Measurements from ENCODE around the gene NLE1.
"Not testable (repeated sequence)": the region's sequence is repeated elsewhere in the genome, so short reads cannot be mapped to it uniquely, and the experiment has no call there.

Gene NLE1

DNA sequence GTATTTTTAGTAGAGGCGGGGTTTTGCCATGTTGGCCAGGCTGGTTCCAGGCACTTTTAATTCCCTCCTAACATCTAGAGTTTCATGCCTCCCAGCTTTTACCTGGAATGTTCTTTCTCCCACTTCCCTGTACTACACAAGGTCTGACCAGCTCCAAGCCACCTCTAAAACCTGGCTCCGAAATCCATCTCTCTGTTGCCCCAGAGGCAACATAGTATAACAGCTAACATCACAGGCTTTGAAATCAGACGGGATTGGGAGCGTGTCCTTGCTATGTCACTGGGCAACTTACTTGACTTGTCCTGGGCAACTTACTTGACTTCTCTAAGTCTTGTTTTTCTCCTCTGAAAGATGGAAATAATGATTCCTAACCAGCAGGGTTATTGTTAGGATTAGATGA lies 20.7 kb upstream of the NLE1 start:
- no peak for DNase-seq (ENCODE audit: low read depth in 2 of 3, low spot score in 1 of 3)

DNA sequence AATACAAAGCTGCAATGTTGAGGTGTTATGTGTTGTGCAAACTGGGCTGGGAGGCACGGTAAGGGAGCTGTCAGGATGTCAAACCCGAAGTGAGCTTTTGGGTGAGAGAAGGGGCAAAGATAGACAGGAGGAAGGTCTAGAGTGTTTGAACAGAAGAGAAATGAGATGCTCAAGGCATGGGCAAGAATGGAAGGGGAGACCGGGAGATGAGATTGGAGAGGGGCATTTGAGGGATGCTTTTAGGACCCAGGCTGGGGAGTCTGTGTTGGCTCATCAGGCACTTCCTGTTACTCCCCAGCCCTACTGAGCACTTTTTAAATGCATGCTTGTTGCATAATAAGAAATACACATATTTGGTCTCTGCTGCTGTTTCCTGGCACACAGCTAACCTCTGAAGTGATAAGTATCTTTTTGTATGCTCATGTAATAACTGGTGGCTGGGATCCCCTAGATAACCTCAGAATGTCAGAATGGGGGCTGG lies 19.2 kb upstream of the NLE1 start:
- no peak for DNase-seq (ENCODE audit: low read depth in 2 of 3, low spot score in 1 of 3)

DNA sequence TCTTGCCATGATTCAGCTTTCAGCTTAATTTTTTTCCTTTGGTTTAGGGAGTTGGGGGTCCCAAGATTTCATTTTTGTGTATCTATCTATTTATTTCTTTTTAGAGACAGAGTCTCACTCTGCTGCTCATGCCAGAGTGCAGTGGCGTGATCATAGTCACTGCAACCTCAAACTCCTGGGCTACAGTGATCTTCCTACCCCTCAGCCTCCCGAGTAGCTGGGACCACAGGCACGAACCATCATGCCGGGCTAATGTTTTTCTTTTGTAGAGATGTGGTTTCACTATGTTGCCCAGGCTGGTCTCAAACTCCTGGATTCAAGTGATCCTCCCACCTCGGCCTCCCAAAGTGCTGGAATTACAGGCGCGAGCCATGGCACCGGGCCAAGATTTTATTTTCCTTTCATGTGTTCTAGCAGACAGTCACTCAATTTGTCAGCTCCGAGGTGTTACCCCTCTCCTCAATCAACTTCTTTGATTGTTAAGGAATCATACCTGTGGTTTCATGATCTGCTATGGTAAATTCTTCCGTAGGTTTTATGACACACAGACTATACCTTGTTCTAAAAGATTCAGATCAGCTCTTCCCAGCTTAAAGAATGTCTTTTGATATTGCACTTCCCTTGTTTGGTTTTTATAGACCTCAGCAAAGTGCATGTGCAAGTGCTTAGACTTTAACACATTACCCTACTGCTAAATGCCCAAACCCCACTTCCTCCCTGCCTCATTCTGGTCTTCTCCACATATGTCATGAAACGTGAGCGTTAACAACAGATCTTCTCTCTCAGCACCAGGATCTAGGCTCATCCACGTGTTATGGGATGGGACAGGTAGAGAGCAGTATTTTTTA lies 18.5 kb upstream of the NLE1 start:
- DNase-seq (ENCODE audit: low read depth in 2 of 3, low spot score in 1 of 3) = no peak

DNA sequence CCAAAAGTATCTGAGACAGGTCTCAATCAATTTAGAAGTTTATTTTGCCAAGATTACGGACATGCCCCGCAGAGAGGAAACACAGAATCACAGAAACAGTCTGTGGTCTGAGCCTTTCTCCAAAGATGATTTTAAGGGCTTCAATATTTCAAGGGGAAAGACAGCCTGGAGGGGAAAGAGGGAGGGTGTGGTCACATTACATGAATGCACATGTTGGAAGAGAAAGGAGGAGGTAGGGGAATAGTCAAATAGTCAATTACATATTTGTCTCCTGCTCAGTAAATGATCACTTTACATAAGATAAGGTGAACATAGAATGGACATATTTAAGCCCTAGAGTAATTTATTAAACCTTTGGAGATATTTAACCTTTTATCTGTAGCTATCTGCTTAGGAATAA lies 17.8 kb upstream of the NLE1 start:
- DNase-seq (ENCODE audit: low read depth in 2 of 3, low spot score in 1 of 3) = no peak

DNA sequence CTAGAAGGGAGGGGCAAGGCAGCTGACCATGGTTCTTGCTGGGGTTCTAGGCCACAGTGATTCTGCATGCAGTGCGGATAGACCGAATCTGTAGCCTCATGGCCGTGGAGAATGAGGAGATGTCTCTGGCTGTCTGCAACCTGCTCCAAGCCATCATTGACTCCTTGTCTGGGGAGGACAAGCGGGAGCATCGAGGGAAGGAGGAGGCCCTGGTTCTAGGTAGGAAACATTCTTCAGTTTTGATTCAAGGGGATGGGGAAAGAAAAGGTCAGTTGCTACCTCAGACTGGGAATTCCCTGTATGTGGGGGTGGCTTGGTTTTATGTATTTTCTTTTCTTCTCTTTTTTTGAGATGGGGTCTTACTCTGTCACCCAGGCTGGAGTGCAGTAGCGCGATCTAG lies 13.1 kb upstream of the NLE1 start:
- DNase-seq (ENCODE audit: low read depth in 2 of 3, low spot score in 1 of 3) = no peak

DNA sequence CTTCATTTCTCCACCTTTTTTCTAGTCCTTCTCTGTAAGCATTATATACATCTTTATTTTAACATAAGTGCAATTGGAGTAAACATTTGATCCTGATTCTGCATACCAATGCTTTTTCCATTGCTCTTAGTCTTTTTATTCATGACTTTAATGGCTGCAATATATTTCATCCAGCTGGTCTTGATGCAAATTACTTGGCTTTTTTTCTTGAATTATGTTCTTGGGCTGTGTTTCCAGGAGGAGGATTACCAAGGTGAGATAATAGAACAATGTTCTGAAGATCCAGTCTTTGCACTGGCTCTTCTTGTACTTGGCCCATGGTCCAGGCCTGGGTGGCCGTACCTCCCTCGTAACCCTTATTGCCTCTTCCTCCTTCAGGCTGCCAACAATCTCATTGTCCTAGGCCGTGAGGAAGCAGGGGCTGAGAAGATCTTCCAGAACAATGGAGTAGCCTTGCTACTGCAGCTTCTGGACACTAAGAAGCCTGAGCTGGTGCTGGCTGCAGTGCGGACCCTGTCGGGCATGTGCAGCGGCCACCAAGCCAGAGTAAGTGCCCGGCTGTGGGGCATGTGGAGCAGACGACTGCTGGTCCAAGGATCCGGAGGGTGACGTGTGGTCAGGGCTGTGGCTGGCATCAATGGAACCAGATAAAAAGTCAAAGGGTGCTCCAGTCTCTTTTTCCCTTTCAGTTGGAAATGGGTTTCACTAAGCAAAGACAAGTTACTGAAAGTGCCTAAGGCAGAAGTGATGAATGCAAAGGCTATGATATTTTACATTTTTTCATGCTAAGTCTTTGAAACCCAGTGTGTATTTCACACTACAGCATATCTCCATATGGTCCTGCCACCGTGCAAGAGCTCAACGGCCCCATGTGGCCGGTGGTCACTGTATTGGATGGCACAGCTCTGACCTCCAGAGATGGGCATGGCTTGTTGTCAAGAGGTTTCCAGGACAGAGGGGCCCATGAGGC lies 12.4 kb upstream of the NLE1 start:
- DNase-seq (ENCODE audit: low read depth in 2 of 3, low spot score in 1 of 3) = no peak

DNA sequence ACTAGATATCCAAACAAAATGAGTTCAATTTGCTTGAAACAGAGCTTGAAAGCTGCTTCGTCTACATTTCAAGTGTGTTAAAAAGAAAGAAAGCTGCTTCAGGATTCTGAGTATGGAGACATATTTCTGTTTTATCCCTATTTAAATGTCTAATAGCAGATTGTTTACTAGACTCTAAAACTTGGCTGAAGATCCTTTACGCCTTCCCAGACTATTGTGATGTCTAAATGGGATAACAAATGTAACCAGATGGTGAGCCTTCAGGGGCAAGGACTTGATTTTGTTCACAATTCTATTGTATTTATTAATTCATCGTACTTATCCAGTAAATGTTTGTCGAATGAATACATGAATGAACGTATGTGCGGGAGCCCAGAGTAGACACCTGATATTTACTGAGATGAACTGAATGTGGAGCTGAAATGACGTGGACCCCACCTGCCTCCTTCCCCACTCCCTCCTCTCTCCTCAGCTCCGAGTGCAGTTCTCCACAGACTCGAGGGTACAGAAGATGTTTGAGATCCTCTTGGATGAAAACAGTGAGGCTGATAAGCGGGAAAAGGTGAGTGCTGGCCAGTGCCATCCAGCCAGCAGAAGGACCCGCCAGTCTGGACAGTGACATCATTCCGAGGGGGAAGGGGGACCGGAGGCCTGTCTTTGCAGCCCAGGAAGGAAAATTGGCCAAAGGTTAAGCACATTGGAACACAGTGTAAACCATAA lies 10.5 kb upstream of the NLE1 start:
- DNase-seq (ENCODE audit: low read depth in 2 of 3, low spot score in 1 of 3) = no peak

DNA sequence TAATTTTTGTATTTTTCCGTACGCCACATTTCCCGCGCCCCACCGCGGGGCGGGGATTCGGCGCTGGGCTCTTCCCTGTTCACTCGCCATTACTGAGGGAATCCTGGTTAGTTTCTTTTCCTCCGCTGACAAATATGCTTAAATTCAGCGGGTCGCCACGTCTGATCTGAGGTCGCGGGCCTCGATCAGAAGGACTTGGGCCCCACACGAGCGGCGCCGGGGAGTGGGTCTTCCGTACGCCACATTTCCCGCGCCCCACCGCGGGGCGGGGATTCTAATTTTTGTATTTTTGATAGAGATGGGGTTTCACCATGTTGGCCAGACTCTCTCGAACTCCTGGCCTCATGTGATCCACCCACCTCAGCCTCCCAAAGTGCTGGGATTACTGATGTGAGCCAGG lies 9.0 kb upstream of the NLE1 start:
- DNase-seq (ENCODE audit: low read depth in 2 of 3, low spot score in 1 of 3) = not testable (repeated sequence)

DNA sequence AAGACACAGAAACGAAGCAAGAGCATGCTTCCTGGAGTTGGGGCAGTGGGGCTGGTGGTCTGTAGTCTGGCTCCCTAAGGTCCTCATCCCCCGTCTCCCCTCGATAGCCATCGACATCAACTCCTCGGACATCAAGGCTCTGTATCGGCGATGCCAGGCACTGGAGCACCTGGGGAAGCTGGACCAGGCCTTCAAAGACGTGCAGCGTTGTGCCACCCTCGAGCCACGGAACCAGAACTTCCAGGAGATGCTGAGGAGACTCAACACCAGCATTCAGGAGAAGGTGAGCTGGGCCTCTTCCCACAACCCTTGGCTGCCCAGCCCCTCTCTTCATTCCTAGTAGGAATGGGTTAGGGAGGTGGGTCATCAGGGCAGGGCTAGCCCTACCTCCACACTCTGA lies 7.8 kb upstream of the NLE1 start:
- DNase-seq (ENCODE audit: low read depth in 2 of 3, low spot score in 1 of 3) = no peak

DNA sequence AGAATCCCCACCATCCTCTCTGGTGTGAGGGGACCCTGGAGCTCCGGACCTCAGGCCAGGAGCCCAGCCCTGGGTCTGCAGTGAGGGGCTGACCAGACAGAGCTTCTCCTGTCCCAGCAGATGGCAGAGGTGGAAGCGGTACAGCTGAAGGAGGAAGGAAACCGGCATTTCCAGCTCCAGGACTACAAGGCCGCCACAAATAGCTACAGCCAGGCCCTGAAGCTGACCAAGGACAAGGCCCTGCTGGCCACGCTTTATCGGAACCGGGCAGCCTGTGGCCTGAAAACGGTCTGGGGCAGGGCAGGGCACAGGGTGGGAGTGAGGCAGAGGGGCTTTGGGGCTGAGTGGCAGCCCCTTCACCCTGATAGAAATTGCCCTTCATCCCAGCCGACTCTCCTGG lies 6.0 kb upstream of the NLE1 start:
- DNase-seq (ENCODE audit: low read depth in 2 of 3, low spot score in 1 of 3) = no peak

DNA sequence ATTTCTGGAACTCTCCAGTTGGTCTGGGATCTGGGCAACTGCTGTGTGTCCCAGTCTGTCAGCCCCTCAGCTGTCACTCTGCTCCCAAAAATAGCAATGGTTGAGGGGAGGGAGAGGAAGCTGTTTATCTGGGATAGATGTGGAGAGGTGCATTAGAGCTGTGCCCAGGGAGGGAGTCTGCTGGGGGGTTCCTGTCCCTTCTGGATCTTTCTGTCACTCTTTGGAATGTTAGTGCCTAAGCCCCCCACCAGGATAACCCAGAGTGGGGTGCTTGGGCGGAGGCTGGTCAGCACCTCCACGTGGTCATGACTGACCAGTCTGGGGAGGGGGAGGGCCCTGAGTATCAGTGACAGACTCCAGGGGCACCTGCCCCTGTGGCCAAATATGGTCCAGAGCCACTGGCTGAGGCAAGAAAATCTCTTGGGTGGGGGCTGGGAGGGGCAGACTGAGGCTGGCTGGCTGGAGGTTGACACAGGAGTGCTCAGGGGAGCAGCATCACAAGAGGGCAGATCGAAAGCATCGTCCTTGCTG lies 5.3 kb upstream of the NLE1 start, which contains the start of gene UNC45B:
TSS of gene UNC45B (plus strand) at position 443 of the 531 bp plus-strand sequence. CDS start 447 bp downstream, outside the sequence.
- no peak for DNase-seq (ENCODE audit: low read depth in 2 of 3, low spot score in 1 of 3)

DNA sequence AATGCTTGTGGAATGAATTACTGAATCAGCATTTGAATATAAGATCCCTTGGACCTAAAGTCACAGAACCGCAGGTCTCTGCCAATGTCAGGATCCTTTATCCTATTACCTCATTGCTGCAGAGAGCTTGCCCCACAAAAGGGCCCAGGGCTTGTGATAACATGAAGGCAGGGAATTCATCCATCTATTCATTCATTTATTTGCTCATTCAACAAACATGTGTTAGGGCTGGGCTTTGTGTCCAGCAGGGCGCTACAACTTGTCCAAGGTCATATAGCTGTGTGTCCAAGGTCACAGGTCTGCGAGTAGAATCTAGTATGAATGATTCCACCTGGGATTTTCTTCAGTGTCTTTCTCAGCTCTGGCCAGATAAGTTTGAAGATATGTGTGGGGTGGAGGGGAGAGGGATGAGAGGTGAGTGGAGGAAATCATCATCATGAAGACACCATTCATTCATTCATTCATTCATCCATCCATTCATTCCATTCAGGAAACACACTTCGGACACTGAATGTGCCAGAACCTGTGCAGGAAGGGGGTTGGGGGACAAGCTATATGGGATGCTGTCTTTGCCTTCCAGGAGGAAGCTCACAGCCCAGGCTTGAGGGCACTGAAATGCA lies 4.2 kb upstream of the NLE1 start:
- DNase-seq (ENCODE audit: low read depth in 2 of 3, low spot score in 1 of 3) = no peak

DNA sequence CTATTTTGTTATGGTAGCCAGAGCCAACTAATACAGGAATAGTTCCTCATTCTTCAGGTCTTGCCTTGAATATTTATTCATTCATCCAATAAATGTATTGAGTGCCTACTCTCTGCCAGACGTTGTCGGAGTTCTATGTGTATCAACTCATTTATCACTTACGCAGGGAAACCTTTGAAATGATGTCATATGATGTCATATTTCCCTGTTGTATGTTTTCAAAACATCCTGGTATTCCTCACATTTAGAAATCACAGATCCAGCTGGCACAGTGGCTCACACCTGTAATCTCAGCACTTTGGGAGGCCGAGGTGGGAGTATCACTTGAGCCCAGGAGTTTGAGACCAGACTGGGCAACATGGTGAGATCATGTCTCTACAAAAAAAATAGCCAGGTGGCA lies 2.7 kb upstream of the NLE1 start:
- no peak for DNase-seq (ENCODE audit: low read depth in 2 of 3, low spot score in 1 of 3)

DNA sequence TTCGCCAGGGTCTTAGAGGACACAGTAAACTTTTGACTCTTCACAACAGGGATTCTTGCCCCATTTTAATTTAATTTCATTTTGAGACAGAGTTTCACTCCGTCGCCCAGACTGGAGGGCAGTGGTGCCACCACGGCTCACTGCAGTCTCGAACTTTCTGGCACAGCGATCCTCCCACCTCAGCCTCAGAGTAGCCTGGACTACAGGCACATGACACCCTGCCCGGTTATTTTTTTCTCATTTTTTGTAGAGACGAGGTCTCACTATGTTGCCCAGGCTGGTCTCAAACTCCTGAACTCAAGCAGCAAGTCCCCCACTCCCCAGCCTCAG lies 329 bp upstream of the NLE1 start:
- no peak for DNase-seq (ENCODE audit: low read depth in 2 of 3, low spot score in 1 of 3)

DNA sequence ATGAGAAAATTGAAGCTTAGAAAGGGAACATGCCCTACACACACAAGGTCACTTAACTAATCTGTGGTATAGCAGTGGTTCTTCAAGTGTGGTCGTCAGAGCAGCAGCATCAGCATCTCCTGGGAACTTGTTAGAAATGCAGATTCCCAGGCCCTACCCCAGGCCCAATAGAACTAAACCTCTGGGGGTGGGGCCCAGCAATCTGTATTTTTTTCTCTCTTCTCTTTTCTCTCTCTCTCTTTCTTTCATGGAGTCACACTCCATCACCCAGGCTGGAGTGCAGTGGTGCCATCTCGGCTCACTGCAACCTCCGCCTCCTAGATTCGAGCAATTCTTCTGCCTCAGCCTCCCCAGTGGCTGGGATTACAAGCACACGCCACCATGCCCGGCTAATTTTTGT lies 3.9 kb downstream of the NLE1 start:
- no peak for DNase-seq (ENCODE audit: low read depth in 2 of 3, low spot score in 1 of 3)

DNA sequence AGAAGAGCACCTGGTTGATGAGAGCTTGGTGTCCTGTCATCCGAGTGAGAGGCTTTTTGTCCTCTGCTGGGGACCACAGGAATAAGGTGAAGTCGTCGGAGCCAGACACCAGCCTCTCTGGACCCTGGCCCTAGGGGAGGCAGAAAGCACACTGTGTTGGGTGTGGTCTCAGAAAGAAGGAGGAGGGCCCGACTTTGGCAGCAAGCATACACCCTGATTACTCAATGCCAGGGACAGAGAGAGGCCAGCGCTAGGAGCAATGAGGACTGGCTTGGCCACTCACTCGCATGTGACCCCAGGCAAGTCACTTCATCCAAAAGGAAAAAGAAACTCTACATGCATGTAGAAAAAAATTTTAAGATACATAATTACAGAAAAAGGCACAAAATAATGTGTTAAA lies 6.8 kb downstream of the NLE1 start:
- DNase-seq (ENCODE audit: low read depth in 2 of 3, low spot score in 1 of 3) = no peak

DNA sequence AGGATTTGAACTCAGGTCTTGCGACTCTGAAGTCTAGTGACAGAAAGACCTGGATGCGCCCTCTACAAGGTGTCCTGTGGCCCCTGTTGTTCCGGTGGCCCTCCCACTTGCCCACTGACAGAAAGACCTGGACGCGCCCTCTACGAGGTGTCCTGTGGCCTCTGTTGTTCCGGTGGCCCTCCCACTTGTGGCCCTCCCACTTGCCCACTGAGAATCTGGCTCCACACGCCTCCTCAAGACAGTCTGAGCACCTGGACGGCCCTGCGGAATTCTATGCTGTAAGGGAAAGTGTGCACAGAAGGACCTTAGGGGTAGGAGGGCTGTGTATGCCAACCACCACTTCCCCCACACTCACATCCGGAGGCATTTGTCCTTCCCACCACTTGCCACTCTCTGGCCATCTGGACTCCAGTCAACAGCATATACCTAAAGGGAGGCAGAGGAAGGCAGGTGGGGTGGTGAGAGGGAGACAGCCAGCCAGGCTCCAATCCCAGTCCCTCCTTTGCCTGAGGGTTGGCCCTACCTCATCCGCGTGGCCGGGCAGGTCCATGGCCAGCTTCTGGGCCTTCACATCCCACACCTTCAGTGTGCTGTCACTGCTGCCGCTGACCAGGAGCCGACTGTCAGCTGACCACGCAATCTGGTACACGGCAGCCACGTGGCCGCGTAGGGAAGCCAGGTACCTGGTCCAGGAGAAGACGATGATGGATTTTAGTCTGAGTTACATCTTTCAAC lies 9.1 kb downstream of the NLE1 start:
- no peak for DNase-seq (ENCODE audit: low read depth in 2 of 3, low spot score in 1 of 3)

DNA sequence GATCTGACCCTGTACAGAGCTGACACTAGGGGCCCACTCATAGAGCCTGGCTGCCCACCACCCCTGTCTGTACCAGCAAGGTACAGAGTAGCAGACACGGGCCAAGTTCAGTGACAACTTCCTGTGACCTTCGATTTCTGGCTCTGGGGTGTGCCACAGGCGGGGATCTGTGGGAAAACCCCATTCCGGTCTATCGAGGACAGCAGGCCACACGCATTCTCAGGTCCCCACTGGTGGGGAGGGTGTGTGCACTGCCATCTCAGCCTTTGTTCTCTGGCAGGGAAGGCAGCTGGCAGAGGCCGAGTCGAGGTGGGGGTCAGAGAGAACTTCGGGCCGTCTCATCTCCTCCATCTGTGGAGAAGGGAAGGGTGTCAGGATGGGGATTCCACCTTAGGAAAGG lies 10.0 kb downstream of the NLE1 start:
- DNase-seq (ENCODE audit: low read depth in 2 of 3, low spot score in 1 of 3) = no peak

DNA sequence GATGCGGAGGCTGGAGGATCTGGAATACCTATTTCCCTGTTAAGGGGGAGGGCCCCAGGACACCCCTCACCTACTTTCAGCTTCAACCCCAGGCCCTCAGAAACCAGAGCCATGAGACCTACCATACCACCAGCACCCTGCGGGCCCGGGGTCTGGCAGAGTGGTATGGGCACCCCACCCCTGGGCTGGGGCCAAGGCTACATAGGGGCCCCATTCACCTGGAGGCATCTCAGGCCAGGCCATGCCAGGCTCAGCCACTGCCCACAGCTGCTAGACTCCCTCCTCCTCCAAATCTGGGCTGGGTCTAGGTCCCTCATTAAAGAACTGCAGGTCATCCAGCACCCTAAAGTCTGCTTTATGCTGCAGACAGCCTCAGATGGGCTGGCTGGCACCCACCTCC lies 11.7 kb downstream of the NLE1 start:
- no peak for DNase-seq (ENCODE audit: low read depth in 2 of 3, low spot score in 1 of 3)

DNA sequence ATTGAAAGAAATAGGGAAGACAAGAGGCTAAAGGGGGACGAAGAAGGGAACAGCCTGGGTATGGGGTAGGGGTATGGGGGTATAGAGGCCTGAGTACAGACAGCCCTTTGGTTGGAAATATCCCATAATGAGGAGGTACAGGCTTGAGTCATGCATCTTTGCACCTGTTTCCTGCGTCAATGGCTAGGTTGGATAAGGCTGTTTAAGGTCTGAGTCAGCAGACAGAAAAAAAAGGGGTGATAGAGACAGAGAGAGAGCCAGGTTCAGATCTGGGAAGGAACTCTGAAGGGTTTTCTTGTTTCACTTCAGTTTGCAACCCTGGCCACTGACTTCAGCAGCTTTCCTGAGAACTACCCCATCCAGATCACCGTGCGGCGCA lies 12.1 kb downstream of the NLE1 start:
- no peak for DNase-seq (ENCODE audit: low read depth in 2 of 3, low spot score in 1 of 3)

All from stimulated activated CD4-positive, alpha-beta T cell treated with anti-CD3 and anti-CD28 coated beads, Interleukin-12 subunit alpha, Interleukin-12 subunit beta, amount 100 ng/mL, for 48 hours (primary cell).